Epithelial cell of esophagus (primary cell): ENCODE data around the gene BBLN.

Experiments
- DNase-seq: peaks from one replicate; pipeline ENCODE4 v3.0.0; 2010; ENCODE audit warnings: low read depth
- H3K4me3 ChIP-seq: 2 replicates; pipeline ENCODE4 v1.5.1; 2011; ENCODE audit warnings: mild to moderate bottlenecking, low read length, control low read depth
- CTCF ChIP-seq: IDR thresholded peaks from 2 replicates; pipeline ENCODE4 v1.5.1; 2011; ENCODE audit warnings: low read depth, mild to moderate bottlenecking, low read length, control low read depth, inconsistent platforms; ENCODE audit not compliant: insufficient read depth; ENCODE audit errors: missing control alignments

The BBLN gene

DNA sequence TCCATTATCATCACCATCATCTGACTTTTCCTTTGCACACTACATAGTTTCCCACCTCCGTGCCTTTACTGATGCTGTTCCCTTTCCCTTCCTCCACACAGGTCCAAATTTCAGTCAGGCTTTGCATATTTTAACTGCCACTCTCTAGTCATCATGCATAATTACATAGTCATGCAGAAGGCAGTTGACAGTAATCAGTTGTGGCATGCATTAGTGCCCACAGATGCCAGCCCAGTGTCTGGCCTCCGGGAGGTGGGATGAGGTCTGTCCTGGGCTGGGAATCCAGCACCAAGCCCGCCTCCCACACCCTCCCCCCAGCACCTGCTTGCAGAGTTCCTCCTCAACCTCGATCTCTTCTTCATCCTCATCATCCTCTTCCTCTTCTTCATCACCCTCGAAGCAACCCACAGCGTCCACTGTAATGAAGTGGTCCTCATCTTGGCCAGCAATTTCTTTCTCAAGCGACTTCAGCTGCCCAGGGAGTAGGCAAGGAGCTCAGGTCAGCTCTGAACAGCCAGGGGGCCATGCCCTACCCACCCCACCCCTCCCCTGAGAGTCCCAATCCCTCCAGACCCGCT, 8.8 kb downstream of the BBLN start:
- no peak overlapping the region for H3K4me3 ChIP-seq
- TF ChIP-seq CTCF: no peak
- no peak for DNase-seq

DNA sequence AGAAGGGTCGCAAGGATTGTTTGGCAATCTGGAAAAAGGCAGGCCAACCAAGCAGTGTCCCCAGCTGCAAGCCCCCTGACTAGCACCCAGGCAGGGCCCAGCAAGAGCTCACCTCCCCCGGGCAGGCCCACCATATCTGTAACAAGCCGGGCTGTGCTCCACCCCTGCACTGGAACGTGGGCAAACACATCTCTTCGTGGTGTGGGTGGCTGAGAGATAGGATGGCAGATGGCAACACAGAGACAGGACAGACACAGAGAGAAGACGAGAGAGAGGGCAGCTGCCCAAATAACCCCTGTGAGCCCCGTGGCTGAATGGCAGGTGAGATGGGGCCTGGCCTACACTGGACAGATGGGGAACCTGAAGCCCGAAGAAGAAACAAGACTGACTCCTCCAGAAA, 9.4 kb downstream of the BBLN start:
- no peak overlapping the region for H3K4me3 ChIP-seq
- no peak for TF ChIP-seq CTCF
- no peak for DNase-seq

DNA sequence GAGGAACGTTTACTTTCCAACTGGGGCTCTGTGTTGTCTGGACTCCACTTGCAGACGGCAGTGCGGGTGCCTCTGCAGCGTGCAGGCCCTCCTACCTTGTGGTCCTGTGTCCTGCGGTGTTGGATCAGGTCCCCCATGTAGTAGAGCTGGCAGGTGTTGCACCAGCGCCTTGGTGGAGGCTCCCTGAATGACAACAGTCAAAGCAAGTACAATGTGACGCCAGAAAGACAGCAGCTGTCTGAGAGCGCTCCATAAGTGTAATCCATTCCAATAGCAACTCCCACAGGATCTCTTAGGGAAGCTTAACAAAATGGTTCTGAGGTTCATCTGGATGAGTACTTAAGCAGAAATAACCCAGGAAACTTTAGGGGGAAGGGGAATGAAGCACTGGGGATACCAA, 9.9 kb downstream of the BBLN start:
- no peak overlapping the region for H3K4me3 ChIP-seq
- no peak for DNase-seq

DNA sequence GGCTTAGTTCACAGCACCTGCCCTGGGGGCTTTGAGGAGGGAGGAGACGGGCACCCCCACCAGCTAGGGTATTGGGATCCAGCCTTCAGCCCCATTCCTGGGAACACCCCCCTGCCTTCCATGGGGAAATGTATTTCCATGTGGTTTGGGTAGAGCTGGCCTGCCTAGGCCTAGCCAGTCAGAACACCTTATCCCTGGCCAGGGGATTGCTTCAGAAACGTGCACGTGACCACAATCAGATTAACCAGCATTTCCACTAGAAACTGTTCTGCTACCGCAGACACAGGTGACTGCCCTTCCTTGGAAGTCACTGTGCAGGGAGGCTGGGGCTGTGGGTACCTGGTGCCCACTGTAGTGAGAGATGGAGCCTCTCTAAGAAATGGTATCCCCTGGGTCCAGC, 14.0 kb downstream of the BBLN start:
- TF ChIP-seq CTCF: no peak
- no peak overlapping the region for H3K4me3 ChIP-seq
- no peak for DNase-seq

More for the DNA sequence above, 9.9 kb downstream of the BBLN start:
- no peak for TF ChIP-seq CTCF

DNA sequence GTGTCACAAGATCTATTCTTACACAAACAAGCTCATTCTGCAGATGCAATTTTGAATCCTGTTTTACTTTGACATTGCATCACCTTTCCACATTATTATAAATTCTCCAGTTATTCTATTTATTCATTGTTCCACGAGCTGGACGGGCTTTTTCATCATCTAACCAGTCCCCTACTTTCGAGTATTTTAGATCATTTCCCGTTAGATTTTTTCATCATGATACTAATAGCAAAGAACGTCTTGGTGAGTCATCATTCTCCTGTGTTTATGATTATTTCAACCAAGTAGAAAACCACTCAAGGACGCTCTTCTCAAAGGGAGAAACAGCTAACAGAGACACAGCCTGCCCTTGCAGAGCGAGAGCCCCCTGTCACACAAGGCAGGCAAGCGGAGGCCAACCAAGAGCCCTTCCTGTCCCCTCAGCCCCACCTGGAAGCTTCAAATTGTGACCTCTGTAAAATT, 15.1 kb downstream of the BBLN start:
- TF ChIP-seq CTCF: no peak

DNA sequence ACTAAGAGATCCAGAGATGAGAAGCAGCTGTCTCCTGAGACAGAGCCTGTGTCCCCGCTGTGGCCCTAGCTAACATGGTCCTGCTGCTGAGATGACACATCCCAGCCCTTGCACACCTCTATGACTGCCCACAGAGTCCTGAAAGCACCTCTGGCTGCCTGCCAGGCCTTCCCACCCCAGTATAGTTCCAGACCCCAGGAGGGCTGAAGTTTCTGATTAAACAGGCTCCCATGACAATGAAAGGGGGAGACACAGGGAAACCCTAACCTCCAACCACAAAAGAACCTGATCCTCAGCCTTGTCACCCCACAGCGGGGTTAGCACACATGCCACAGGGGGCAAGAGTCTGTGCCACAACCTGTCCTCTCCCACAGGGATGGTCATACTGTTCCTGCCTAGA, 15.7 kb downstream of the BBLN start:
- no peak for DNase-seq
- no peak for TF ChIP-seq CTCF
- no peak overlapping the region for H3K4me3 ChIP-seq

More for the DNA sequence above, 15.1 kb downstream of the BBLN start:
- no peak for DNase-seq
- H3K4me3 ChIP-seq: no peak overlapping the region

- no peak overlapping the region for H3K4me3 ChIP-seq
- no peak for DNase-seq
- no peak for TF ChIP-seq CTCF
Measured at GRCh38 chr9:128178806-128179431, 18.9 kb downstream of the BBLN start.
